ENCODE measurements around the gene PCDHA12. TPM values are rescaled to one million over a fixed set of nuclear protein-coding genes. Genes with fewer than 3 reads are reported as not detected.
A peak's percentile ranks its signal among the peaks of the same experiment; 100 is the strongest.

PCDHA12 gene
- total and polyA plus RNA-seq, 2 donors (not counting 3 experiments of a cell fraction or from before 2014, with no cell fraction given): 0.03 TPM; not detected in 1

DNA sequence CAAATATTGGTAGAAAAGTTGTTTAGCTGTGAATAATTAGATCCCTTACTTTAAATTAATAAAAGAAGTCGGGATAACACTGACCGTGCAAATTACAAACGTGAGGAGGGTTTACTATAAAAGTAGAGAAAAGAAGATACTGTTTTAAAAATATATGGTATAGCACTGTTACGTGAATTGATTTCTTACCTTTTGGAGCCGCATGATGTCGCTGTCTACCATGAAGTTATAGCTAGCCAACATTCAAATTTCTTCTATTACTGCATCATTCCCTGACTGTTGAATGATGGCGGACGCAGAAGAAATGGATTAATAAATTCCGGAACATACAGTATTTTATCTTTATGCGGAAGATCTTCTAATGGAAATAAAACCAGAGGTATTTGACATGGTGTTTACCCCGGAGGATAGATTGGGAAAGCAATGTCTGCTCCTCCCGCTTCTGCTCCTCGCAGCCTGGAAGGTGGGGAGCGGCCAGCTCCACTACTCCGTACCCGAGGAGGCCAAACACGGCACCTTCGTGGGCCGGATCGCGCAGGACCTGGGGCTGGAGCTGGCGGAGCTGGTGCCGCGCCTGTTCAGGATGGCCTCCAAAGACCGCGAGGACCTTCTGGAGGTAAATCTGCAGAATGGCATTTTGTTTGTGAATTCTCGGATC is 47.3 kb upstream of the PCDHA12 start, which contains the start of gene PCDHA6:
Gene PCDHA6 (plus strand): TSS at position 257 of the 658 bp plus-strand sequence. CDS start 132 bp downstream, at position 389.
- H3K79me2 ChIP-seq (ENCODE audit: control insufficient read depth, insufficient read depth, low read length): no peaks in the 10 kb centered on the region
- no peaks in the 10 kb centered on the region for H3K4me1 ChIP-seq (ENCODE audit: control insufficient read depth, extremely low read depth, insufficient read depth, low read length)
- H3K27ac ChIP-seq (ENCODE audit: insufficient read depth, low read depth, low read length): no peak within 1 kb of the TSS
- no peaks in the 10 kb centered on the region for H3K36me3 ChIP-seq (ENCODE audit: control insufficient read depth in 2 of 2, extremely low read depth in 1 of 2, insufficient read depth in 2 of 2, low read length in 2 of 2)
- TF ChIP-seq MYC (IDR thresholded peaks at IDR 0.05; ENCODE audit: low read depth, low read length) (no peak), POLR2A (IDR thresholded peaks at IDR 0.05; ENCODE audit: low read depth, low read length) (no peak)
- TF ChIP-seq, protein P1, sequence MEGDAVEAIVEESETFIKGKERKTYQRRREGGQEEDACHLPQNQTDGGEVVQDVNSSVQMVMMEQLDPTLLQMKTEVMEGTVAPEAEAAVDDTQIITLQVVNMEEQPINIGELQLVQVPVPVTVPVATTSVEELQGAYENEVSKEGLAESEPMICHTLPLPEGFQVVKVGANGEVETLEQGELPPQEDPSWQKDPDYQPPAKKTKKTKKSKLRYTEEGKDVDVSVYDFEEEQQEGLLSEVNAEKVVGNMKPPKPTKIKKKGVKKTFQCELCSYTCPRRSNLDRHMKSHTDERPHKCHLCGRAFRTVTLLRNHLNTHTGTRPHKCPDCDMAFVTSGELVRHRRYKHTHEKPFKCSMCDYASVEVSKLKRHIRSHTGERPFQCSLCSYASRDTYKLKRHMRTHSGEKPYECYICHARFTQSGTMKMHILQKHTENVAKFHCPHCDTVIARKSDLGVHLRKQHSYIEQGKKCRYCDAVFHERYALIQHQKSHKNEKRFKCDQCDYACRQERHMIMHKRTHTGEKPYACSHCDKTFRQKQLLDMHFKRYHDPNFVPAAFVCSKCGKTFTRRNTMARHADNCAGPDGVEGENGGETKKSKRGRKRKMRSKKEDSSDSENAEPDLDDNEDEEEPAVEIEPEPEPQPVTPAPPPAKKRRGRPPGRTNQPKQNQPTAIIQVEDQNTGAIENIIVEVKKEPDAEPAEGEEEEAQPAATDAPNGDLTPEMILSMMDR (IDR thresholded peaks at IDR 0.05; ENCODE audit: extremely low read depth in 1 of 2, insufficient read depth in 1 of 2, low read depth in 1 of 2, low read length in 2 of 2): peak in 1 of 2 donors; percentile 4
- FAIRE-seq (no peak), DNase-seq (ENCODE audit: low read depth, low spot score) (peak; percentile 4)
- ChIA-PET POLR2A (no interaction called here), CTCF (interaction anchor here (0.8 to 1.4 kb wide), 2 partner anchors 20 to 42 kb away, joined by 3 to 4 read pairs; partner anchors contain the start of gene PCDHA1)
- H2AFZ ChIP-seq (ENCODE audit: low read depth, low read length): no peak within 1 kb of the TSS
- no peak within 1 kb of the TSS for H3K9ac ChIP-seq (replicated peaks; ENCODE audit: extremely low read depth, insufficient read depth, low read length)
- H3K27me3 ChIP-seq (ENCODE audit: control insufficient read depth in 2 of 2, insufficient read depth in 2 of 2, low read length in 2 of 2): no peaks in the 10 kb centered on the region
- no peaks in the 10 kb centered on the region for H3K9me3 ChIP-seq (replicated peaks; ENCODE audit: control insufficient read depth, insufficient read depth, low read length)
- dilution Hi-C loops (cut with MboI; ENCODE audit: extremely low pct_ligation_motif_present, low sequenced_read_pairs): no loop called here
- H3K4me2 ChIP-seq (ENCODE audit: insufficient read depth, low read length): no peak within 1 kb of the TSS
- intact Hi-C loops (cut with micrococcal nuclease): no loop called here
- H3K4me3 ChIP-seq (replicated peaks in 1 of 3; ENCODE audit: insufficient read depth in 1 of 3, low read depth in 1 of 3, low read length in 3 of 3): no peak within 1 kb of the TSS
- H3K9me1 ChIP-seq (replicated peaks; ENCODE audit: control insufficient read depth, extremely low read depth, insufficient read depth, low read length): no peaks in the 10 kb centered on the region
- BruUV-seq (replicated peaks): no TSS peak
- no peaks in the 10 kb centered on the region for H4K20me1 ChIP-seq (replicated peaks; ENCODE audit: control insufficient read depth, extremely low read depth, insufficient read depth, low read length)

- Histone ChIP-seq H3K9me3 (replicated peaks; ENCODE audit: control insufficient read depth, insufficient read depth, low read length) (no peaks in the 10 kb centered on the region), H3K79me2 (ENCODE audit: control insufficient read depth, insufficient read depth, low read length) (no peaks in the 10 kb centered on the region), H3K27me3 (ENCODE audit: control insufficient read depth in 2 of 2, insufficient read depth in 2 of 2, low read length in 2 of 2) (no peaks in the 10 kb centered on the region), H3K36me3 (ENCODE audit: control insufficient read depth in 2 of 2, extremely low read depth in 1 of 2, insufficient read depth in 2 of 2, low read length in 2 of 2) (no peaks in the 10 kb centered on the region), H3K9me1 (replicated peaks; ENCODE audit: control insufficient read depth, extremely low read depth, insufficient read depth, low read length) (no peaks in the 10 kb centered on the region), H2AFZ (ENCODE audit: low read depth, low read length) (no peak overlapping the region), H3K27ac (ENCODE audit: insufficient read depth, low read depth, low read length) (no peak overlapping the region), H3K4me2 (ENCODE audit: insufficient read depth, low read length) (no peak overlapping the region), H4K20me1 (replicated peaks; ENCODE audit: control insufficient read depth, extremely low read depth, insufficient read depth, low read length) (no peaks in the 10 kb centered on the region), H3K9ac (replicated peaks; ENCODE audit: extremely low read depth, insufficient read depth, low read length) (no peak overlapping the region), H3K4me3 (replicated peaks in 1 of 3; ENCODE audit: insufficient read depth in 1 of 3, low read depth in 1 of 3, low read length in 3 of 3) (no peak overlapping the region), H3K4me1 (ENCODE audit: control insufficient read depth, extremely low read depth, insufficient read depth, low read length) (no peaks in the 10 kb centered on the region)
- no peak for FAIRE-seq
- dilution Hi-C loops (cut with MboI; ENCODE audit: extremely low pct_ligation_motif_present, low sequenced_read_pairs) (no loop called here), intact Hi-C loops (cut with micrococcal nuclease) (no loop called here)
- no TSS peak for BruUV-seq (replicated peaks)
- TF ChIP-seq GATA2 (IDR thresholded peaks at IDR 0.05; ENCODE audit: insufficient read depth, insufficient read length, low read depth, low read length) (no peak), JUN (IDR thresholded peaks at IDR 0.05; ENCODE audit: borderline replicate concordance, insufficient read depth, insufficient read length, low read depth) (no peak), POLR2AphosphoS5 (IDR thresholded peaks at IDR 0.05; ENCODE audit: insufficient read depth, low read depth, low read length) (no peak), FOS (IDR thresholded peaks at IDR 0.05; ENCODE audit: borderline replicate concordance, insufficient read depth, low read length) (no peak), POLR2A (IDR thresholded peaks at IDR 0.05; ENCODE audit: low read depth, low read length) (no peak)
- TF ChIP-seq, protein P2, sequence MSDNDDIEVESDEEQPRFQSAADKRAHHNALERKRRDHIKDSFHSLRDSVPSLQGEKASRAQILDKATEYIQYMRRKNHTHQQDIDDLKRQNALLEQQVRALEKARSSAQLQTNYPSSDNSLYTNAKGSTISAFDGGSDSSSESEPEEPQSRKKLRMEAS (IDR thresholded peaks at IDR 0.05; ENCODE audit: insufficient read depth, insufficient read length): no peak
- ChIA-PET CTCF (interaction anchor here (0.8 to 1.4 kb wide), 2 partner anchors 19 to 43 kb away, joined by 3 to 4 read pairs; partner anchors contain the start of gene PCDHA1), POLR2A (no interaction called here)
- no peak for DNase-seq (ENCODE audit: low read depth, low spot score)
Measured at GRCh38 chr5:140828362-140828737, 46.8 kb upstream of the PCDHA12 start.
